Stomach (tissue), 9 donors: ENCODE measurements around the gene MTCL1. TPM values are rescaled to one million over a fixed set of nuclear protein-coding genes. Genes with fewer than 3 reads are reported as not detected.
A peak's percentile ranks its signal among the peaks of the same experiment; 100 is the strongest.

Source experiments
- DNase-seq, 2 donors: peaks; one replicate each; pipeline versions ENCODE4 v3.0.0 to v3.0.0-alpha.2; 2013 to 2019
- H3K27ac ChIP-seq, 5 donors: fragments of 200-600 bp in 4 of 5; sonication (generic) in 4 of 5; one replicate each; pipeline ENCODE4 v1.5.1; 2013 to 2019; ENCODE audit warnings: mild to moderate bottlenecking in 1 of 5, moderate library complexity in 1 of 5
- H3K27me3 ChIP-seq, 3 donors: fragments of 200-600 bp; sonication (generic); one replicate each; pipeline ENCODE4 v1.5.1; 2017 to 2019; ENCODE audit warnings: mixed run types in 1 of 3
- H3K36me3 ChIP-seq, 4 donors: fragments of 200-600 bp; sonication (generic); 1 replicate in 3 of 4; 2 replicates in 1 of 4; pipeline ENCODE4 v1.5.1; 2016 to 2019
- H3K4me1 ChIP-seq, 4 donors: fragments of 200-600 bp; sonication (generic); one replicate each; pipeline ENCODE4 v1.5.1; 2016 to 2019
- H3K4me3 ChIP-seq, 4 donors: fragments of 200-600 bp; sonication (generic) in 3 of 4; one replicate each; pipeline ENCODE4 v1.5.1; 2016 to 2019; ENCODE audit warnings: mild to moderate bottlenecking in 1 of 4
- H3K9me3 ChIP-seq, 4 donors: fragments of 200-600 bp; sonication (generic); one replicate each; pipeline ENCODE4 v1.5.1; 2016 to 2019
- EP300 ChIP-seq: sonication (generic); formaldehyde crosslinking; IDR thresholded peaks from one replicate; pipeline ENCODE4 v1.6.1; 2017; ENCODE audit warnings: antibody characterized with exemption
- POLR2A ChIP-seq, 4 donors: fragments of 450-650 bp; IDR thresholded peaks; one replicate each; pipeline ENCODE4 v1.6.1; 2016; ENCODE audit warnings: antibody characterized with exemption in 4 of 4, control low read depth in 2 of 4, mild to moderate bottlenecking in 1 of 4, moderate library complexity in 1 of 4
- POLR2AphosphoS5 ChIP-seq, 3 donors: sonication (generic); formaldehyde crosslinking; IDR thresholded peaks; one replicate each; pipeline ENCODE4 v1.6.1; 2016; ENCODE audit warnings: antibody characterized with exemption in 3 of 3
- WGBS, 5 donors: extraction: QIAGEN DNeasy Blood & Tissue Kit in 3 of 5; methylation state at CpG; one replicate each; pipeline versions ENCODE4 v1.1.5 to v1.1.7; 2013 to 2018; 5-methylcytosine and 5-hydroxymethylcytosine counted together
- intact Hi-C: fragments of 100-400 bp; cut with DNase I; formaldehyde crosslinking; loops from one replicate; pipeline ENCODE4 v1.15.1; 2023; ENCODE audit warnings: low total_unique reads
- polyA plus RNA-seq, 3 donors: library from polyadenylated mRNA; stranded (reverse); fragments of 200-250 nt; gene quantifications; one replicate each; pipeline ENCODE4 v1.2.3, GENCODE V29; 2013
- total RNA-seq, 5 donors: library from RNA; depleted of rRNA; stranded (reverse); fragments of >200 nt; gene quantifications; one replicate each; pipeline versions ENCODE4 v1.1.0 to v1.2.3, GENCODE V29; 2014 to 2016
- TF ChIP-seq, protein P1 (sequence below), 7 experiments: fragments of 450-650 bp in 4 of 7; fragments of 200-600 bp in 3 of 7; sonication (generic) in 3 of 7; IDR thresholded peaks; one replicate each; pipeline ENCODE4 v1.5.1; 2016 to 2019; ENCODE audit warnings: antibody characterized with exemption in 7 of 7, control low read depth in 2 of 7, mild to moderate bottlenecking in 1 of 7
- donor health status: healthy with polysubstance abuse.
- donor health status: Bipolar disorder and iron deficiency.
- donor health status: healthy.

The MTCL1 gene
- total and polyA plus RNA-seq, 8 donors = 2.3 to 225 (median 20.5) TPM

- 51 to 59% (median 56%) methylated on average over 6 of the region's 6 CpGs for WGBS, 5 donors
- peak overlapping the region; percentile 43 to 89 (median 75) for H3K27ac ChIP-seq
- H3K27me3 ChIP-seq = no peaks in the 10 kb centered on the region
- DNase-seq = no peak
- TF ChIP-seq, protein P1, sequence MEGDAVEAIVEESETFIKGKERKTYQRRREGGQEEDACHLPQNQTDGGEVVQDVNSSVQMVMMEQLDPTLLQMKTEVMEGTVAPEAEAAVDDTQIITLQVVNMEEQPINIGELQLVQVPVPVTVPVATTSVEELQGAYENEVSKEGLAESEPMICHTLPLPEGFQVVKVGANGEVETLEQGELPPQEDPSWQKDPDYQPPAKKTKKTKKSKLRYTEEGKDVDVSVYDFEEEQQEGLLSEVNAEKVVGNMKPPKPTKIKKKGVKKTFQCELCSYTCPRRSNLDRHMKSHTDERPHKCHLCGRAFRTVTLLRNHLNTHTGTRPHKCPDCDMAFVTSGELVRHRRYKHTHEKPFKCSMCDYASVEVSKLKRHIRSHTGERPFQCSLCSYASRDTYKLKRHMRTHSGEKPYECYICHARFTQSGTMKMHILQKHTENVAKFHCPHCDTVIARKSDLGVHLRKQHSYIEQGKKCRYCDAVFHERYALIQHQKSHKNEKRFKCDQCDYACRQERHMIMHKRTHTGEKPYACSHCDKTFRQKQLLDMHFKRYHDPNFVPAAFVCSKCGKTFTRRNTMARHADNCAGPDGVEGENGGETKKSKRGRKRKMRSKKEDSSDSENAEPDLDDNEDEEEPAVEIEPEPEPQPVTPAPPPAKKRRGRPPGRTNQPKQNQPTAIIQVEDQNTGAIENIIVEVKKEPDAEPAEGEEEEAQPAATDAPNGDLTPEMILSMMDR (IDR thresholded peaks at IDR 0.05) = no peak
- TF ChIP-seq POLR2A (IDR thresholded peaks at IDR 0.05) = no peak
- TF ChIP-seq POLR2AphosphoS5 (IDR thresholded peaks at IDR 0.05) = no peak
- TF ChIP-seq EP300 = no peak
- intact Hi-C loops = no loop called here
- H3K4me1 ChIP-seq = peaks cover 7 to 69% (median 34%) of the 10 kb centered on the region in 4 donors
- no peak overlapping the region for H3K4me3 ChIP-seq
- H3K9me3 ChIP-seq = no peaks in the 10 kb centered on the region
- peaks cover 0 to 23% (median 1%) of the 10 kb centered on the region in 4 donors for H3K36me3 ChIP-seq
Measured at GRCh38 chr18:8802017-8802672, 96.8 kb downstream of the MTCL1 start.

GRCh38 chr18:8803063-8803795, 97.9 kb downstream of the MTCL1 start:
- TF ChIP-seq POLR2AphosphoS5 (IDR thresholded peaks at IDR 0.05) = no peak
- TF ChIP-seq, protein P1 (IDR thresholded peaks at IDR 0.05) = no peak
- TF ChIP-seq EP300 = no peak

GRCh38 chr18:8803957-8804356, 98.6 kb downstream of the MTCL1 start:
- Histone ChIP-seq H3K4me1 (peaks cover 7 to 53% (median 24%) of the 10 kb centered on the region in 4 donors), H3K4me3 (no peak overlapping the region), H3K27me3 (no peaks in the 10 kb centered on the region), H3K9me3 (no peaks in the 10 kb centered on the region), H3K27ac (no peak overlapping the region), H3K36me3 (peaks cover 0 to 19% (median 3%) of the 10 kb centered on the region in 4 donors)
- TF ChIP-seq EP300 = no peak
- no peak for TF ChIP-seq POLR2A (IDR thresholded peaks at IDR 0.05)
- TF ChIP-seq, protein P1 (IDR thresholded peaks at IDR 0.05) = no peak
- no peak for TF ChIP-seq POLR2AphosphoS5 (IDR thresholded peaks at IDR 0.05)
- intact Hi-C loops = no loop called here
- 92 to 97% (median 95%) methylated on average over 1 of the region's 1 CpG for WGBS, 5 donors
- no peak for DNase-seq

More at GRCh38 chr18:8803063-8803795, 97.9 kb downstream of the MTCL1 start:
- Histone ChIP-seq H3K4me3 (no peak overlapping the region), H3K9me3 (no peaks in the 10 kb centered on the region), H3K27ac (peak overlapping the region in 1 of 5 donors; percentile 89), H3K27me3 (no peaks in the 10 kb centered on the region), H3K36me3 (peaks cover 0 to 22% (median 3%) of the 10 kb centered on the region in 4 donors), H3K4me1 (peaks cover 7 to 58% (median 27%) of the 10 kb centered on the region in 4 donors)
- WGBS, 5 donors = 62 to 72% (median 66%) methylated on average over 8 of the region's 8 CpGs
- intact Hi-C loops = no loop called here
- DNase-seq = no peak

- no peak for DNase-seq
- Histone ChIP-seq H3K27me3 (no peaks in the 10 kb centered on the region), H3K4me3 (no peak overlapping the region), H3K4me1 (peaks cover 7 to 37% (median 18%) of the 10 kb centered on the region in 4 donors), H3K27ac (no peak overlapping the region), H3K36me3 (peaks cover 0 to 32% (median 9%) of the 10 kb centered on the region in 4 donors), H3K9me3 (no peaks in the 10 kb centered on the region)
- 50 to 74% (median 61%) methylated on average over 4 of the region's 4 CpGs for WGBS, 5 donors
- no peak for TF ChIP-seq POLR2A (IDR thresholded peaks at IDR 0.05)
- TF ChIP-seq POLR2AphosphoS5 (IDR thresholded peaks at IDR 0.05) = no peak
- no peak for TF ChIP-seq EP300
- TF ChIP-seq, protein P1 (IDR thresholded peaks at IDR 0.05) = no peak
- intact Hi-C loops = no loop called here
Measured at GRCh38 chr18:8805552-8805951, 100.2 kb downstream of the MTCL1 start.
